Embryonic facial prominence (tissue), 1 donor: ENCODE measurements around the gene RASSF5.

ENCODE experiments used
- DNase-seq: peaks from one replicate; pipeline ENCODE4 v3.0.0-alpha.2; 2016; ENCODE audit errors: extremely low spot score

Gene RASSF5

DNA sequence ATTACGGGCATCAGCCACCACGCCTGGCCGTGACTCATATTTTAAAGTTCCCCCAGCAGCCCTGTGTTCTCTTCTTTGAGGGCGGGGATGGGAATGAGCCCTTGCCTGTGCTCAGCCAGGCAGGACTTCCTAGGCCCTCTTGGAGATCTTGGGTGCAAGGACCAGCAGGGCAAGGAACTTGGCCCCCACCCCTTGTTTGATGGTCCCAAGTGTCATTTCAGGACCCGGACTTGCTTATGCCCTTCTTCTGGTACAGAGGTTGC, 9.3 kb downstream of the RASSF5 start:
- no peak for DNase-seq

DNA sequence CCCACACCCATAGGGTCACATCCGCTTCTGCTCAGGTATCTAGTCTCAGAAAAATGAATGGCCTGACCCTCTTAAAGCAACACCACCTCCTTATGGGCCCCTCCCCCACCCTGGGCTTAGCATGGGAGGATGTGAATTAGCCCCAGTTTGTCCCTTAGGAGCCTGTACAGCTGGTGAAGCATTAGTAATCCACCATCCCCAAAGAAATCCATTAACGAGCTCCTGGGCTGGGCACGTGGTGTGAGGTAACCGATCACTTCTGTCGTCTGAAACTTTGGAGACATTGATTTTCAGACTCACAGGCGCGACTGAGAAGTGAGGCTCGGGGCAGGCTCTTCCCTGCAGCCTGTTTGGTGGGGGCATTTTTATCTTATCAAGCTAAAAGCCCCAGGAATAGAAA, 10.5 kb downstream of the RASSF5 start:
- DNase-seq, result no peak

DNA sequence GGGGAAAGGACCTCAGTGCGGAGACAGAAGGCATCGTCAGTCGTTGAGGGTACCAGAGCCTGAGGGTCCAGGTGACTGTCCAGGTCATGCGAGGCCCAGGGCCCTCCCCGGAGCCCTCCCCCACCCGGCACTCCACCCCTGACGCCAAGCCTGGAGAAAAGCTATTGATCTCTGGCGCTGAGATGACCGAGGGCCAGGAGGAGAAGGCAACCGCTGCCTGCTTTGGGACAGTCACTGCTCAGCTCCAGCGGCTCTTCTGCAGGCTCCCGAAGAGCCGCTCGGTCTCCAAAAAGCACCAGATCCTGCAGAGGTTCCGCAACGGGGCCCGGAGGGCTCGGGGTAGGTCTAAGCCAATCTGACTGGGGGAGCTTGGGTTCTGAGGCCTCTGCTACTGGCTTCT, 10.9 kb downstream of the RASSF5 start:
- DNase-seq, result no peak

DNA sequence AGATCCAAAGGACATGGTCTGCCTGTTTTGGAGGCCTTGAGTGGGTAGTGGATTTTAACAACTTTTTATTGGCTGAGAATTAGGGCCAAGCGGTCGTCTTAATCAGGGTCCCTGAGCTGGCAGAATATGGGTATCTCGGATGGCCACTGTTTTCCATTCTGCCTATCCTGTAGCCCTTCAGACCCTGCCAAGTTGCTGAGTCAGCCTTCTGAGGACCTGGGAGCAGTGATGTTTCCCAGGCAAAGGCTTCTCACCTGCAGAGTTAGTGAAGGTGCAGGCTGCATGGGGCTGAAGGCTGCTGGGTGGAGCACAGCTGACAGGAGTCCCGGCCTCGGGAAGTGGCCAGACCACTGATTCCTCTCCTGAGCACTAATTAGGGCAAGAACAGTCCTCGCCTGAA, 11.4 kb downstream of the RASSF5 start:
- no peak for DNase-seq

DNA sequence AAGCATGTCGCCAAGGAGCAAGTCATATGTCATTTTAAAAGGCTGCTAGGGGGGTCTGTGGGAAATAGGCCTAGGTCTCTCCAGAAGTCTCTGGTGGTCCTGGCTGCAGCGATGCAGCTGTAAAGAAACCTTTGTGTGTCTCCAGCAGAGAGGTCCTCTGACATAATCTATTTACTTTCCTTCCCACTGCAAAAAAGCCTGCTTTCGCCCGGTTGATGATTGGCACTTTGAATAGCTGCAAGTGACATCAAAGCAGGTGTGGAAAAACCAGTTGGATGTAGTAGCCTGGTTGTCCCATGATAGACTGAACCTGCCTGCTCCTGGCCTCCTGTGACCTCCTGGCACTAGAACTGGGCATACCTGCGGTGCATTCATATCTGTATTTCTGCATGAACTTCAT, 13.8 kb downstream of the RASSF5 start:
- no peak for DNase-seq

DNA sequence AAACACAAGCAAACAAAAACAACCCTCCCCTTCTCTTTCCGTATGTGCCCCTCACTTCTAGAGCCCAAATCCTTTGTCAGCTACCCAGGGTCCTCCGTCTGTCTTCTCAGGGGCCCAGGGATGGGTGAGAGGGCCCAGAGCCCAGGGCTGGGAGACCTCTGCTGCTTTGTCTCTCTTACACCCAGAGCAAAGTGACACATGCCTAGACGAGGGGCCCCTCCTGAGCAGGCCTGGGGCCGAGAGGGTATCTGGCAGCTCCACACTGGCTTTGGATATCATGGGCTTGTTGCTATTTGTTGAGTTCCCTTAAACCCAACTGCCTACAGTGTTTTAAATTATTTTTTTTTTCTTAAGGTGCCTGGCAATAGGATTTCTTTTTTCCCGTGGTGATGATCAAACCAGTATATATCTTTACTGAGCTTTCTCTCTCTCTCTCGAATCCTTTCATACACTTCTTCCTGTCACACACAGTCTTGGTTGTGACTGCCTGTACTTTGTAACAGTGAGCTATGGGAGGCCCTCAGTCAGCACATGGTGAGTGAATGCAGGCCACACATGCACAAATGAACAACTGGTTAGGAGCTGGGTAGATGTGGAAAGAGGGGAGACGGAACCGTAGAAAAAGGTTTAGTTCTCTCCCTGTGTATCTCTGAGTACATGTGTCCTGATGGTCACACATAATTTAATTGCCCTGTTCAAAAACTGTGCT, 14.5 kb downstream of the RASSF5 start:
- no peak for DNase-seq

DNA sequence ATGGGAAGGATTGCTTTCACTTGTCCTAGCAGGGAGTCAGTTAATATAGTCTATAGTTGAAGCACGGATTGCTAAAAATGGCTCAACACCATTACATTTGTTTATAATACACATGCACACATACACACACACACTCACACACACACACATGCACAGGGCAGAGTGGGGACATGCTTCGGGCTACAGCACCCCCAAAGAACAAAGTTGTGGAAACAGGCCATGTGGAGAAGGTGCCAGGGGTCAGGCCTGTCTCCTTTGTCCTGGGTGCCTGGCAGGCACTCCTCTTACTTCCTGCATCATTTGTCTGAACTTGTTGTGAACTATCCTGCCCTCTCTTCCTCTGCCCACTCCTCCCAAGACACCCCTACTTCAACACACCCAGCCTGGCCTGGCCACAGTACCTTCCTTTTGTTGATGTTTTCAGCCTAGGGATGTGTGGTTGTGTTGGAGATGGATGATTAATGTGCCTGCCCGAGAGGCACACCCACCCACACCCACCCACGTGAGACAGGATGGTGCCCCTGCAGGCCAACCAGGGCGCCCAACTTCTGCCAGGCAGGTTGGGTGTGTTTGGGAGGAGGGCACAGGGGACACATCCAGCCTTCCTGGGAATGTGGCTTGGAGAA, 17.5 kb downstream of the RASSF5 start:
- DNase-seq, result no peak

DNA sequence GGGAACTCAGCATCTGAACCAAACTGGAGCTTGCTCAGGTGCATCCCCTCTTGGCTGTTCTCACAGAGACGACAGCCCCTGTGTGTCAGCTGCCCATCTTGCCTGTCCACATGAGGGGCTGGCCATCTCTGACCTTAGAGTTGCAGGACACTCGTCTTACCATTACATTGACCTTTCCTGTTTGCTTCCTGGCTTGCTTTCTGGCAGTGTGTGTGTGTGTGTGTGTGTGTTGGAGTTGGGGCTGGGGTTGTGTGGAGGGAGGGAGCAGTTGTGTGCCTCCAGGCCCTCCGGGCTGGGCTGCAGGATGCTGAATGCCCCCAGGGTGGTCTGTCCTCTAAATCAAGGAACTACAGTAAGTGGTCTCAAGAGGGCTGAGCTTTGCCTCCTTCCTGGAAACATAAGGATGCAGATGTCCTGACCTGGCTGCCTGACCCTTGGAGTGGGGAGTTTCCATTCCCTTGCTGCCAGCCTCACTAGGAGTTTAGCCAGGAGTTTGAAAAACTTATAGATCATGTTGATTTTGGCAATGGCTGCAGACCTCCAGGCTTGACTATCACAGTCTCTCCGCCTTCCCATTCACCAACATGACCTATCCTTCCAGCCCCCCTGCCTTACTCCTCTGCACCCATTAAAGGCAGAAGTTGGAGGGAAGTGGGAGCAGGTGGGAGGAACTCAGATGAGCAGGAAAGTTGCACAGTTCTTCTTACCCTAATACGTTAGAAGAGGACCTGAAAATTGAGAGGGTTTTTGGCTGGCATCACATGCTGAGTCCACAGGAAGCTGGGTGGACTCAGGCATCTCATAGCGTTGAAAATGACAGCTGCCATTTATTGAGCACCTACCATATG, 19.0 kb downstream of the RASSF5 start:
- no peak for DNase-seq

DNA sequence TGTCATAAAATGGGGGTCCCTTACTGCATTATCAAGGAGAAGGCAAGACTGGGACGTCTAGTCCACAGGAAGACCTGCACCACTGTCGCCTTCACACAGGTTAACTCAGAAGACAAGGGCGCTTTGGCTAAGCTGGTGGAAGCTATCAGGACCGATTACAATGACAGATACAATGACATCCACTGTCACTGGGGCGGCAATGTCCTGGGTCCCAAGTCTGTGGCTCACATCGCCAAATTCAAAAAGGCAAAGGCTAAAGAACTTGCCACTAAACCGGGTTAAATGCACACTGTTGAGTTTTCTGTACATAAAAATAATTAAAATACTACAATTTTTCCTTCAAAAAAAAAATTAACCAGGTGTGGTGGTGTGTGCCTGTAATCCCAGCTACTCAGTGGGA, 22.1 kb downstream of the RASSF5 start:
- no peak for DNase-seq

DNA sequence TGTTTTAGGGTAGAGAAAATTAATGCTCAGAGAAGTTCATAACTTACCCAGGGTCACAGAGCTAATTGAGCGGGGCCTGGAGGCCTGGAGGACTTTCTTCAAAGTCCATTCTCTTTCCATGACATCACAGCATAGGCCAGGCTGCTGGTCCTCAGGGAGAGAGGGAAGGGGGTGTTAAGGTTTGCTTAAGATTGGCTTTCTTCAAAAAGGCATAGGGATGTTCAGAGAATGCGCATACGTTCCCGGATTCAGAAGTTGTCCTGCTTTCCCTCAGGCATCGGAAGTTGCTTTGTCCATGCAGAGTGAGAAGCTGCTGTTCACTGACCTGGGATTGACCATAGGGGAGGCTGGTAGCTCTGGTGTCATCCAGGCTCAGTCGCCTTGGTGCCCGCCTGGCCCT, 25.0 kb downstream of the RASSF5 start:
- DNase-seq, result no peak

DNA sequence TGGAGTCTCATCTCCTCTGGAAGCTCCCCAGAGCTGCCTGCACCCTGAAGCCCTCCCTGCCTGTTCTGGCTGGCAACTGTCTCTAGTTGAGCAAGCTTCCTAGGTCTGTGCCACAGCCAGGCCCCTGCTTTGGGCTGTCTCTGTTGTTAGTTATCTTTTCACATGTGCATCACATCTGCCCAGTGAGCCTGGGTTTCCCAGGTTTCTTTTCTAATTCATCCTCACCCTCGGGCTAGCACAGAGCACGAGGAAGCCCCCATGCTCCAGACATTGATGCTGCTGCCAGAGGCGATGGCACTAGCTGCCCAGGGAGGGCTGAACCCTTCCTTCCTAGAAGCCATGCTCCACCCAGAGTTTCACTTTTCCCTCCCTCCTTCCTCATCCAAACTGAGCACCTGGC, 27.2 kb downstream of the RASSF5 start:
- DNase-seq, result no peak

DNA sequence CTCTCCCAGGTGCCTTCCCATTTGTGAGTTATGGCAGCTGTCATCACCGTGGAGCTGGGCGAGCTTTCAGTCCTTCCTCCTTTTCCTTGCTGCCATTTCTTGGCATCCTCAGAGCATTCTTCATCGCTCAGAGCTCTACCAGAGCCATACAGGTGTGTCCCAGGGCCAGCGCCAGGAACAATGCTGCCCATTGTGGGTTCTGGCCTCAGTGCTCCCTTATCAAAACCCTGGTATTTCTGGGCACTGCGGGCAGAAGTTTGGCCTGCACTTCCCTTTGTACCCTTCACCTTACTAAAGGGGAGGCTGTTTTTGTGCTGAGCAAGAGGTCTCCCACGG, 28.5 kb downstream of the RASSF5 start:
- no peak for DNase-seq

DNA sequence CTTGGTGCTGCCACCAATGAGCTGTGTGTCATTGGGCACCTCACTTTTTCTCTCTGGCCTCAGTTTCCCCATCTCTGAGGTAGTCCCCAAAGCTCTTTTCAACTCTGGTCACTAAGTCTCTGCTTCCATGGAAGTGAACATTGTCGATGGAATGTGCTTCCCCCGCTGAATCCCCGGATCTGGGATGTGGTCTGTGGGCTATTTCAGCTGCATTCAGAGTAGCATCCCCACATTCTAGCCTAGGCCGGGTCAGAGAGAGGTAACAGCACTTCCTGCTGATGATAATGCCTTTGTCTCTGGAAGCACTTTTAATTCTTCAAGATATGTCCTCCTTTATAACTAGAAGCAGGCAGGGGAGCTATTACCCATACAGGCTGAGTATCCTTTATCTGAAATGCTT, 29.8 kb downstream of the RASSF5 start:
- no peak for DNase-seq

DNA sequence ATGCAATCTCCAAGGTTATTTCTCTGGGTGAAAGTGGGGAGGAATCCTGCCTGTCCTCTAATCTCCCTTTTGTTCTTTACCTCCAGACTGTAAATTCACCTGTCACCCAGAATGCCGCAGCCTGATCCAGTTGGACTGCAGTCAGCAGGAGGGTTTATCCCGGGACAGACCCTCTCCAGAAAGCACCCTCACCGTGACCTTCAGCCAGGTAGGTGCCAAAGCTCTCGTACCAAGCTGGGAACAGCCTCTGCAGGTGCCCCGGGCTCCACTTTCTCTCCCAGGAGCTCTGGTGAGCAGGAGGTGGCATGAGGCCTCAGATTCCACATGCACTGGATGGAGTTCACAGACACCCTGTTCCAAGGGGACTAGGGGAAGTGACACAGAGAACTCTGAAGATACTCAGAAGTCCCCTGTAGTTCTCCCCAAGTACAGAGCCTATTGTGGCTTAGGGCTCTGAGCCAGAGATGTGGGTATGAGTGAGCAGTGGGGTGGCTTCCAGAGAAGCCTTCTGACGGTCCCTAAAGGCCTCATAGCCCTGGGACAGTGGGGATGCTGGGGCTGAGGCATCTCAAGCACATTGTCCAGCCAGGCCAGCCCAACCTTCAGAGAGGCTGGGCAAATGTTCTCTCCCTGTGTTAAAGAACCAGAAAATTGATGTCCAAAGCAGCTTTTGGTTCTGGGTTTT, 30.9 kb downstream of the RASSF5 start:
- no peak for DNase-seq

DNA sequence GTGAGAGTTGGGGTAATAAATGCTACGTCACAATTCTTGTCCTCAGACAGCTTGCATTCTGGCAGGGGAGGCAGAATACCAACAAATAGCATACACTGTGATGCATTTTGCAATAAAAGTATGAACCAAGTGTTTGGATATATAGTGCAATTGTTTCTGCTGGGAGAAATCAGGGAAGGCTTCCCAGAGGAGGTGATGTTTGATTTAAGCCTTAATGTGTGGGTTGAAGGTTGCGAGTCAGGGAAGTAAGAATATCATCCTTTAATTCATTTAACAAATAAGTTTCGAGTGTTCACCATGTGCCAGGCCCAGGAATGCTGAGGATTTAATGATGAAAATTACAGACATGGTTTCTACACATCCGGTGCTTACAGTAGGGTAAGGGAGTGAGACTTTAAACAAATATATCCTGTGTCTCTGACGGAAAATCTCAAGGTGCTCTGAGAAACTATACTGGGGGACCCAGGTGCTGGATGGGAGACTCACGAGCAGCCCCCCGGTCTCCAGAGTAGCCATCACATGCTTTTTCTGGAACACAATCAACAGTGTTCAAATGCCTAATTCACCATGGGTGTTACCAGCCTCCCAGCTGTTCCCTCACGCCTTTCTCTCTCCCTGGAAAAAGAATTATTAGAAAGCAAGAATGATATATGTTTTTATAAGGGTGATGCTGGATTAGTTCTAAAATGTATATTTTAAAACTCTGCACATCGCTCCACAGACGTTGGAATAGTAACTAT, 31.7 kb downstream of the RASSF5 start:
- DNase-seq, result no peak

DNA sequence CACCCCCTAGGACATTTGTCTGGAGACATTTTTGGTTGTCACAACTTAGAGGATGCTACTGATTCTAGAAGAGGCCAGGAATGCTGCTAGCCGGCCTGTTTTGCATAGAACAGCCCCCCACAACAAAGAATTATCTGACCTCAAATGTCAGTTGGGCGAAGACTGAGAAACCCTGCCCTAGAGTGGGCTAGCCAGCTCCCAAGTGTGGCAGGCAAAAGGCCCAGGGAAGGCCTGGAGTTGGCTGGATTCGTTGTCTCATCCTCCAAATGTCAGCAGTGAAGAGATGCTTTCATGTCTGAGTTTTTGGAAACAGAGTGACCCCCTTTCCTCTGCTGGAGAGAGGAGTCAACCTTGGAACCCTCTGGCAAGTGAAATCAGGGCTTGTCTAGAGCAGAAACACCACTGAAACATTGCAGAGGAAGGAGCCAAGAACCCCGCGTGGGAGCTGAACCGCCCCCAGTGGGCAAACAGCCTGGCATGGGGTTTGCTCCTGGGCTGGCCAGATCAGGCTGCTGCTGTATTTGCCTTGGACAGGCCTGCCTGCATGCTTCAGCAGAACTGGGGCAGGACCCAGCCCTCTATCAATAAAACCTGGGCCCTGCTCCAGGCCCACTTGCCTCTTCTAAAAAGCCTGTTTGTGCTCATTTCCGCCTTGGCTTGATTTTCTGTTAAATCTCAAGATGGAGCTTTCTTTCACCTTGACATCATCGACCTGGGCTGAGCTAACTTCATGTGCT, 32.9 kb downstream of the RASSF5 start:
- DNase-seq, result no peak

DNA sequence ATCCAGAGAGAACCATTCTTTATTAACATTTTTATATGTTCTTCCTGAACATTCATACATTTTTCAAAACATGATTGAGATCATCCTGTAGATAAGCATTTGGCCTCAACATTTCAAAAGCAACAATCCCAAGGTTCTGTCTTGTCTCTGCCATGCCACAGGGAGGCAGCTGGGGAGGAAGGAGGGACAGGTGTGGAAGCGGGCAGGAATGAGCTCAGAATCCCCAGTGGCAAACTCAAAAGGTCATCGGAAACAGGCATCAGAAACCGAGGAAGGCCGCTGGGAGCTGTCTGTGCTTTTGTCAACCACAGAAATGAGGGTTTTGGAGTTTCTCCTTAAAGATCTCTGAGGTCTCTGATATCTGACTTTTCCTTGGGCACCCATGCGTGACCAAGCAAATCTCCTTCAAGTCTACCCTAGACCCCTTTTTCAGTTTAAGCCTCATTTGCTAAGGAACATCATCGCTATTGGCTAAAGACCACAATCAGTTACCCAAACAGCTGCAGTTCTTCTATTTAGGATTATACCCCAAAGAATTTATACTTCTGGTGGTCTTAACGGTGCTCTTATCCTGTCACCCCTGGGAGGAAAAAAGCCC, 34.0 kb downstream of the RASSF5 start:
- no peak for DNase-seq

DNA sequence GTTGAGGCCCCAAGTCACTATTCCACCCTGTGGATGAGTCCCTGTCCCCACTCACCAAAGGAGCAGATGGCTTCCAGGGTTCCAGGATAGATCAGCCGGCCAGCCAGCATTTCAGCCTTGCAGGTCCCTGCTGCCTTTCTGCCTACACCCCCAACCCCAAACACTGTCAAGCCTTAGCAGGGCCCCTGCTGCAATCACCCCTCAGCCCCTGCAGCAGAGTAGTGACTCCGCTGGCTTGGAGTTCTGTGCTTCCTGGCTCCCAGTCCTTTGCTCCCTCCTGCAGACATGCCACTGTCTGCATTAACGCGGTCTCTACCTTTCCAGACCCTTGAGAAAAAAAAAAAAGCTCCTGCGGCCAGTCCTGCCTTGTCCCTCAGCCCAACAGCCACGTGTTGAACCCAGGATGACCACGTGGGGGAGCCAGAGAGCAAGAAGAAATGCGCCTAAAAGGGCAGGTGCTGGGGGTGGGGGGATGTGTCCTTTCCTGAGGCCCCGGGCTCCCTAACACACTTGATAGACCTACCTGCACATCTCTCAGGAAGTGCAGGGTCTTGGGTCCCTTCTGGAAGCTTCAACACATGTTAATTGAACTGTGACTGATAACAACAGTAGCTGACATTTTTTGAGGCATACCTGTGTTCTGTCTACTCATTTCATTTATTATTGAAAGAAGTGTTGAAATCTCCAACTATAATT, 37.4 kb downstream of the RASSF5 start:
- no peak for DNase-seq

DNA sequence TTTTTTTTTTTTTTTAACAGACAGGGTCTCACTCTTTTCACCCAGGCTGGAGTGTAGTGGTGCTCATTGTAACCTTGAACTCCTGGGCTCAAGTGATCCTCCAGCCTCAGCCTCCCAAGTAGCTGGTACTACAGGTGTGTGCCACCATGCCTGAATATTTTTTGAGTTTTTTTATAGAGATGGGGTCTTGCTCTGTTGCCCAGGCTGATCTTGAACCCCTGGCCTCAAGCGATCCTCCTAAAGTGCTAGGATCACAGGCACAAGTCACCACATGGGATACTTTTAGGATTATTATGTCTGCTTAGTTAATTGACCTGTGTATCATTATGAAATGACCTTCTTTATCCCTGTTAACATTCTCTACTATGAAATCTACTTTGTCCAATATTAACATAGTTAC, 38.0 kb downstream of the RASSF5 start:
- no peak for DNase-seq

DNA sequence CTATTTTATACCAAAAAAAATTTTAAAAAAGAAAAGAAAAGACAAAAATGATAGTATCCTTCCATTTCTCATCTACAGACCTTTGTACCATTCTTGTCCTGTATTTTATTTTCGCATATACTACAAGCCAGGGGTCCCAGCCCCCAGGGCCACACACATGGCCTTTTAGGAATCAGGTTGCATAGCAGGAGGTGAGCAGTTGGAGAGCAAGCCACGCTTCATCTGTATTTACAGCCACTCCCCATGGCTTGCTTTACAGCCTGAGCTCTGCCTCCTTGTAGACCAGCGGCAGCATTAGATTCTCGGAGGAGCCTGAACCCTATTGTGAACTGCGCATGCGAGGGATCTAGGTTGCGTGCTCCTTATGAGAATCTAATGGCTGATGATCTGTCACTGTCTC, 39.8 kb downstream of the RASSF5 start:
- DNase-seq, result no peak
